Measurements from ENCODE around the gene SEMA4D.

DNA sequence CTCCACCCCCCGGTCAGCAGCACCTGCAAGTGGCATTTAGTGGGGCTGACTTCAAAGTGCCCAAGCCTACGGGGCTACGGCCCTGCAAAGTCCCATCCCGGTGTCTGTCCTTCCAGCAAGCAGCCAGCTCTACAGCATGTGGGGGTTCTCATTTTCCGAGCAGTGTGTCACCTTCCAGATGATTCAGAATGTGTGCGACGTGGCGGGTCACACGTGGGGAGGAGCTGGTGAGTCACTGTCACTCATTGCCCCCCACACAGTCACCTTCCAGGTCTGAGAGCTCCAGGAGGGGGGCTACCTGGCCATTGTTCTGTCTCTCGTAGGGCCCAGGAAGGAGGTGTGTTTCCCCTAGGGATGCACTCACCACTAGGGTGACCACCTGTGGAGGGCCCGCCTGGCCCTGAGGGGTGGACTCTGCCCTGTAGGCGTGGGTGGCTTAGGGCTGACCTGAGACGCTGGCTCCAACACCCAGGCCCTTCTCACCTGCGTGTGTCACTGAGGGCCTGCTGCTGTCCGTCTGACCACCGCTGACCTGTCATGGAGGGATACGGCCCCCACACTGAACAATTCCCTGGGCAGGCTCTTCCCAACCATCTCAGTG lies 70.2 kb downstream of the SEMA4D start:
- TF ChIP-seq CTCF (IDR thresholded peaks at IDR 0.05; ENCODE audit: borderline replicate concordance, extremely low read depth, low read length, poor library complexity, severe bottlenecking): no peak
- no peak for TF ChIP-seq EZH2 (IDR thresholded peaks at IDR 0.05; ENCODE audit: borderline replicate concordance, low read depth, low read length, severe bottlenecking)
